Right lobe of liver (tissue), 6 donors: ENCODE results near the gene SCGB3A1. TPM values are rescaled to one million over a fixed set of nuclear protein-coding genes. Genes with fewer than 3 reads are reported as not detected.

Source experiments
- ATAC-seq, 4 donors: fragments of 200-7000 bp; cut with Tn5 transposase; one replicate each; pipeline ENCODE4 v1.9.1; 2020; ENCODE audit warnings: mild to moderate bottlenecking in 4 of 4, moderate library complexity in 4 of 4
- DNase-seq, 3 donors: peaks; one replicate each; pipeline ENCODE4 v3.0.0-alpha.2; 2020
- H3K27ac ChIP-seq, 3 donors: fragments of 200-600 bp; one replicate each; pipeline ENCODE4 v1.8.0; 2022
- H3K27me3 ChIP-seq, 2 donors: fragments of 200-600 bp; one replicate each; pipeline ENCODE4 v1.8.0; 2022
- H3K36me3 ChIP-seq, 4 donors: fragments of 200-600 bp; sonication (generic) in 1 of 4; one replicate each; pipeline versions ENCODE4 v1.5.1 to v1.8.0; 2017 to 2022; ENCODE audit warnings: control low read depth in 1 of 4
- H3K4me1 ChIP-seq, 4 donors: fragments of 200-600 bp; sonication (generic) in 1 of 4; one replicate each; pipeline versions ENCODE4 v1.5.1 to v1.8.0; 2017 to 2022; ENCODE audit warnings: control low read depth in 1 of 4
- H3K4me3 ChIP-seq, 3 donors: fragments of 200-600 bp; one replicate each; pipeline ENCODE4 v1.8.0; 2022
- H3K9me3 ChIP-seq, 4 donors: fragments of 200-600 bp; sonication (generic) in 1 of 4; one replicate each; pipeline versions ENCODE4 v1.5.1 to v1.8.0; 2017 to 2022; ENCODE audit warnings: control low read depth in 1 of 4
- POLR2A ChIP-seq: fragments of 450-650 bp; IDR thresholded peaks from one replicate; pipeline ENCODE4 v1.6.1; 2017; ENCODE audit warnings: antibody characterized with exemption, mild to moderate bottlenecking
- WGBS: methylation state at CpG from one replicate; pipeline ENCODE4 v1.1.6; 2018; ENCODE audit warnings: low coverage, low lambda C conversion rate; ENCODE audit not compliant: insufficient coverage; ENCODE audit errors: missing lambda C conversion rate; 5-methylcytosine and 5-hydroxymethylcytosine counted together
- intact Hi-C, 2 donors: fragments of 100-400 bp; cut with DNase I; formaldehyde crosslinking; loops; one replicate each; pipeline versions ENCODE4 v1.11.2 to v1.14.1; 2022
- total RNA-seq, 6 experiments: library from RNA; depleted of rRNA in 2 of 6; stranded (reverse); fragments of >200 nt in 2 of 6; fragmentation: NEBNext Ultra II Directional in 3 of 6; extraction: Animal tissue kit (Norgen Biotek cat#: 25700) in 3 of 6; gene quantifications; one replicate each; pipeline versions ENCODE4 v1.1.0 to v1.2.4, GENCODE V29; 2016 to 2023
- TF ChIP-seq, protein P1 (sequence below), 4 donors: fragments of 200-600 bp in 3 of 4; fragments of 450-650 bp in 1 of 4; IDR thresholded peaks; one replicate each; pipeline versions ENCODE4 v1.5.1 to v1.8.0; 2016 to 2022; ENCODE audit warnings: antibody characterized with exemption in 4 of 4, mild to moderate bottlenecking in 2 of 4
- donor health status: DM: no; HTN: yes; CAD: no.
- donor health status: DM: no; HTN: no; CAD: no.
- donor health status: DM: no; HTN: no; CAD: no.
- donor health status: DM: no; HTN: yes; CAD: no.
- donor health status: DM: no; HTN: yes; CAD: no.

SCGB3A1 gene
- total RNA-seq, 6 experiments from 2014 or later, result 0.57 to 3.3 TPM; not detected in 4

DNA sequence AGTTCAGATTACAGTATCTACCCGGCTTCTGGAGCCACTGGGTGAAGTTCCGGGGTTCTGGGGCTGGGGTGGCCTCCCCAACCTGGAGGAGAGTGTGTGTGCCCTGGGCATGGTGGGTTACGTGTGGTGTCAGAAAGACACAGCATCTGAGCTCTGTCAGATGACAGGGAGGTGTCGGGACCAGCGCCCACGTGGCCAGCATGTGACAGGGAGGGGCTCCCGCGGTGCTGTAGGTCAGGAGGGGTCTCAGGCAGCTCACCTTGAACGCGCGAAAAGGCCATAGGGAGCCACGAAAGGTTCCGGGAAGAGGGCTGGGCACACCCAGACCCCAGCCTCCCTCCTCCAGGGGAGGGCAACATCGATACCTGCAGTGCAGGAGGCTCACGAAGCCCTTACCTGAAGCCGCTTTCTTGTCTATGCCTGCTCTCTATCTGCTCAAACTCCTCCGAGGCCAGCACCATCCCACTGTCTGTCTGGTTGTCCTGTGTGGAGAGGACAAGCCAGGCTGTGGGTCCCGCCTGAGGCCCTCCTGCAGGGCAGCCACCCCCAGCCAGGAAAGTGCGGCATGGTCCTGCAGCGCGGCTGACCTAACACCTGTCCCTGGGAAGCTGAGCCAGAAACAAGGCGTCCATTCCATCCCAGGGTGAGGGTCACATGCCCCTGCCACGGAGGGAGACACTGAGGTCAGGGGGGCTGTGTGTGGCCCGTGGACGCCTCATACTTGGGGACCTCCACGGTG lies 17.4 kb upstream of the SCGB3A1 start:
- Histone ChIP-seq H3K36me3 (no peaks in the 10 kb centered on the region), H3K27ac (no peak overlapping the region), H3K9me3 (no peaks in the 10 kb centered on the region), H3K4me1 (no peaks in the 10 kb centered on the region), H3K4me3 (no peak overlapping the region), H3K27me3 (no peaks in the 10 kb centered on the region)
- WGBS, result 82% methylated on average over 6 of the region's 26 CpGs
- ATAC-seq (no peak), DNase-seq (peak in 1 of 3 donors; percentile 50)
- intact Hi-C loops, result no loop called here
- TF ChIP-seq, protein P1, sequence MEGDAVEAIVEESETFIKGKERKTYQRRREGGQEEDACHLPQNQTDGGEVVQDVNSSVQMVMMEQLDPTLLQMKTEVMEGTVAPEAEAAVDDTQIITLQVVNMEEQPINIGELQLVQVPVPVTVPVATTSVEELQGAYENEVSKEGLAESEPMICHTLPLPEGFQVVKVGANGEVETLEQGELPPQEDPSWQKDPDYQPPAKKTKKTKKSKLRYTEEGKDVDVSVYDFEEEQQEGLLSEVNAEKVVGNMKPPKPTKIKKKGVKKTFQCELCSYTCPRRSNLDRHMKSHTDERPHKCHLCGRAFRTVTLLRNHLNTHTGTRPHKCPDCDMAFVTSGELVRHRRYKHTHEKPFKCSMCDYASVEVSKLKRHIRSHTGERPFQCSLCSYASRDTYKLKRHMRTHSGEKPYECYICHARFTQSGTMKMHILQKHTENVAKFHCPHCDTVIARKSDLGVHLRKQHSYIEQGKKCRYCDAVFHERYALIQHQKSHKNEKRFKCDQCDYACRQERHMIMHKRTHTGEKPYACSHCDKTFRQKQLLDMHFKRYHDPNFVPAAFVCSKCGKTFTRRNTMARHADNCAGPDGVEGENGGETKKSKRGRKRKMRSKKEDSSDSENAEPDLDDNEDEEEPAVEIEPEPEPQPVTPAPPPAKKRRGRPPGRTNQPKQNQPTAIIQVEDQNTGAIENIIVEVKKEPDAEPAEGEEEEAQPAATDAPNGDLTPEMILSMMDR (IDR thresholded peaks at IDR 0.05), result no peak

DNA sequence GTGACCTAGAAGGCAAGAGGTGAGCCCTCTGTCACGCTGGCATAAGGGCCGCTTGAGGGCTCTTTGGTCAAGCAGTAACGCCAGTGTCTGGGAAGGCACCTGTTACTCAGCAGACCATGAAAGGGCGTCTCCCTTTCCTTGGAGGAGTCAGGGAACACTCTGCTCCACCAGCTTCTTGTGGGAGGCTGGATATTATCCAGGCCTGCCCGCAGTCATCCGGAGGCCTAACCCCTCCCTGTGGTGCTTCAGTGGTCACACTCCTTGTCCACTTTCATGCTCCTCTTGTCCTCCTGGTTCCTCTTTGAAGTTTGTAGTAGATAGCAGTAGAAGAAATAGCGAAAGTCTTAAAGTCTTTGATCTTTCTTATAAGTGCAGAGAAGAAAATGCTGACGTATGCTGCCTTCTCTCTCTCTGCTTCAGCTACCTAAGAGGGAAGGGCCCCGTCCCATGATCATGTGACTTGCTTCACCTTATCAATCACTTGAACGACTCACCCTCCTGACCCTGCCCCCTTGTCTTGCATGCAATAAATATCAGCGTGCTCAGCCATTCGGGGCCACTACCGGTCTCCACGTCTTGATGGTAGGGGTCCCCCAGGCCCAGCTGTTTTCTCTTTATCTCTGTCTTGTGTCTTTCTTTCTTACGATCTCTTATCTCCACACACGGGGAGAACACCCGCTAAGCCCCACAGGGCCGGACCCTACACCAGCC lies 16.7 kb upstream of the SCGB3A1 start:
- intact Hi-C loops, result no loop called here
- no peak for ATAC-seq
- TF ChIP-seq POLR2A, result no peak
- Histone ChIP-seq H3K4me3 (no peak overlapping the region), H3K4me1 (no peaks in the 10 kb centered on the region), H3K27me3 (no peaks in the 10 kb centered on the region), H3K27ac (no peak overlapping the region), H3K36me3 (no peaks in the 10 kb centered on the region), H3K9me3 (no peaks in the 10 kb centered on the region)
- peak in 1 of 3 donors; percentile 14 for DNase-seq
- 56% methylated on average over 14 of the region's 18 CpGs for WGBS

DNA sequence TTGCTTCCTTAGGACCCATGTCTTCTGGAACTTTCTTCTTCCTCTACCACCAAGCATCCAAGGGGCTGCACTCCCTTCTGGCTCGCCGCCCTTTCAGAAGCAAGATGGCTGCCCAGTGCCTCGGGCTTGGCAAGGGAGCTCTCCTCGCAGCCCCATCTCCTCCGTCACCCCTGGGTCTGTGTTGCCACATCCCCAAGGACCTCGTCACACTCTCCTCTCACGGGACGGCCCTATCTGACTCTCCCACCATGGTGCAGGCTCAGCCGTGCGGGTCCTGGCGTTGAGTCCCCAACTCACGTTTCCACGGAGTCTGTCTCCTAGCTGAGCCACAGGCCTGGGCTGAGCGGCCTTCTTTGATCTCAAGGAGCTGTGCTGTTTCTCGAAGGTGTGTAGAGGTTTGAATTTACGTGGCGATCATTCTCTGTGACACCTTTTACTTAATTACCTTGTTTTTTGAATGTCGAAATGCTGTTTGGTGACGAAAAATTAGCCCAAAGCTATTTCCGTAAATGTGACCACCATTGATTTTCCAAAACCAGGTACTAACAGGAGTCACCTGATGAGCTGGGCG lies 15.0 kb upstream of the SCGB3A1 start:
- DNase-seq, result peak in 1 of 3 donors; percentile 54
- H3K4me1 ChIP-seq, result no peaks in the 10 kb centered on the region
- no peak overlapping the region for H3K27ac ChIP-seq
- intact Hi-C loops, result no loop called here
- peak in 1 of 4 donors; percentile 5 for ATAC-seq
- no peak for TF ChIP-seq POLR2A
- TF ChIP-seq, protein P1 (IDR thresholded peaks at IDR 0.05), result no peak
- H3K9me3 ChIP-seq, result no peaks in the 10 kb centered on the region
- no peak overlapping the region for H3K4me3 ChIP-seq
- 64% methylated on average over 14 of the region's 21 CpGs for WGBS
- no peaks in the 10 kb centered on the region for H3K36me3 ChIP-seq
- no peaks in the 10 kb centered on the region for H3K27me3 ChIP-seq

DNA sequence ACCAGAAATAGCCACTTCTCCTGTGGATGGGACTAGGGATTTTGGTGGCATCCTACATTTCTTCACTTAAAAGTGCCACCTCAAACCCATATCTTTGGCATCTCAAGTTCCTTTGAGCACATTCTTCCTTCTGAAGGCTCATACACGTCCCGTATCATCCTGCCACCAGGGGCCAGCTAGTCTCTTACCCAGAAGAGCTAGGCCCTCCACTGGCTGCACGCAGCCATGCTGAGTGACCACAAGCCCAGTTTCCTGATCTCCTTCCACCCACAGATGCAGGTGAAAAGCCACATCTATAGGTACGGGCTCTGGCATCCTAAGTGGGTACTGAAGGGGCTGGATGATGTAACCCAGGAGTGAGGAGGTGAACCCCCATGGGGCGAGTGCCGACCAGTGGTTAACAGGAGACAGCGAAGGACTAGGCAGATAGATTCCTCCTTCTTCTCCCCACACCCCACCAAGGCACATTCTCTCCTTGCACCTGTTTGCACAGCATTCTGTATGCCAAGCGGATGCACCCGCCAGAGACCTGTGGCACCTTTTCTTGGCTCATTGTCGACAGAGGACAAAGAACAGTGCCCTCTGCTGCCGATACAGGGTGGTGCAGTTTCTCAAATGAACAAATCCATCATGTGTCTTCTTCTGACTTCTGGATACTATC lies 14.4 kb upstream of the SCGB3A1 start:
- DNase-seq (peak in 2 of 3 donors; percentile 37 to 51), ATAC-seq (peak; percentile 64 to 80 (median 72))
- Histone ChIP-seq H3K27ac (no peak overlapping the region), H3K36me3 (no peaks in the 10 kb centered on the region), H3K9me3 (no peaks in the 10 kb centered on the region), H3K27me3 (no peaks in the 10 kb centered on the region), H3K4me1 (no peaks in the 10 kb centered on the region), H3K4me3 (no peak overlapping the region)
- 13% methylated on average over 7 of the region's 11 CpGs for WGBS
- TF ChIP-seq, protein P1 (IDR thresholded peaks at IDR 0.05), result peak; percentile 52 to 78 (median 75)
- TF ChIP-seq POLR2A, result no peak
- intact Hi-C loops, result no loop called here
